ENCODE measurements around the gene UBALD2. TPM values are rescaled to one million over a fixed set of nuclear protein-coding genes. Genes with fewer than 3 reads are reported as not detected.

The UBALD2 gene
- total RNA-seq, 1 experiment from 2014 or later, result 30.3 TPM

- TF ChIP-seq, protein P1, sequence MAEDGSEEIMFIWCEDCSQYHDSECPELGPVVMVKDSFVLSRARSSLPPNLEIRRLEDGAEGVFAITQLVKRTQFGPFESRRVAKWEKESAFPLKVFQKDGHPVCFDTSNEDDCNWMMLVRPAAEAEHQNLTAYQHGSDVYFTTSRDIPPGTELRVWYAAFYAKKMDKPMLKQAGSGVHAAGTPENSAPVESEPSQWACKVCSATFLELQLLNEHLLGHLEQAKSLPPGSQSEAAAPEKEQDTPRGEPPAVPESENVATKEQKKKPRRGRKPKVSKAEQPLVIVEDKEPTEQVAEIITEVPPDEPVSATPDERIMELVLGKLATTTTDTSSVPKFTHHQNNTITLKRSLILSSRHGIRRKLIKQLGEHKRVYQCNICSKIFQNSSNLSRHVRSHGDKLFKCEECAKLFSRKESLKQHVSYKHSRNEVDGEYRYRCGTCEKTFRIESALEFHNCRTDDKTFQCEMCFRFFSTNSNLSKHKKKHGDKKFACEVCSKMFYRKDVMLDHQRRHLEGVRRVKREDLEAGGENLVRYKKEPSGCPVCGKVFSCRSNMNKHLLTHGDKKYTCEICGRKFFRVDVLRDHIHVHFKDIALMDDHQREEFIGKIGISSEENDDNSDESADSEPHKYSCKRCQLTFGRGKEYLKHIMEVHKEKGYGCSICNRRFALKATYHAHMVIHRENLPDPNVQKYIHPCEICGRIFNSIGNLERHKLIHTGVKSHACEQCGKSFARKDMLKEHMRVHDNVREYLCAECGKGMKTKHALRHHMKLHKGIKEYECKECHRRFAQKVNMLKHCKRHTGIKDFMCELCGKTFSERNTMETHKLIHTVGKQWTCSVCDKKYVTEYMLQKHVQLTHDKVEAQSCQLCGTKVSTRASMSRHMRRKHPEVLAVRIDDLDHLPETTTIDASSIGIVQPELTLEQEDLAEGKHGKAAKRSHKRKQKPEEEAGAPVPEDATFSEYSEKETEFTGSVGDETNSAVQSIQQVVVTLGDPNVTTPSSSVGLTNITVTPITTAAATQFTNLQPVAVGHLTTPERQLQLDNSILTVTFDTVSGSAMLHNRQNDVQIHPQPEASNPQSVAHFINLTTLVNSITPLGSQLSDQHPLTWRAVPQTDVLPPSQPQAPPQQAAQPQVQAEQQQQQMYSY (CRISPR knock-in tag; IDR thresholded peaks at IDR 0.05), result no peak
- TF ChIP-seq ZNF317 (CRISPR knock-in tag; IDR thresholded peaks at IDR 0.05; ENCODE audit: borderline replicate concordance, low read depth), result no peak
- TF ChIP-seq TCF7 (CRISPR knock-in tag; IDR thresholded peaks at IDR 0.05; ENCODE audit: low read depth), result no peak
- no peak for TF ChIP-seq EMX1 (CRISPR knock-in tag; IDR thresholded peaks at IDR 0.05)
- TF ChIP-seq, protein P2, sequence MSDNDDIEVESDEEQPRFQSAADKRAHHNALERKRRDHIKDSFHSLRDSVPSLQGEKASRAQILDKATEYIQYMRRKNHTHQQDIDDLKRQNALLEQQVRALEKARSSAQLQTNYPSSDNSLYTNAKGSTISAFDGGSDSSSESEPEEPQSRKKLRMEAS (CRISPR knock-in tag; IDR thresholded peaks at IDR 0.05), result no peak
- TF ChIP-seq NFE2L1 (CRISPR knock-in tag; IDR thresholded peaks at IDR 0.05), result no peak
- TF ChIP-seq, protein P3, sequence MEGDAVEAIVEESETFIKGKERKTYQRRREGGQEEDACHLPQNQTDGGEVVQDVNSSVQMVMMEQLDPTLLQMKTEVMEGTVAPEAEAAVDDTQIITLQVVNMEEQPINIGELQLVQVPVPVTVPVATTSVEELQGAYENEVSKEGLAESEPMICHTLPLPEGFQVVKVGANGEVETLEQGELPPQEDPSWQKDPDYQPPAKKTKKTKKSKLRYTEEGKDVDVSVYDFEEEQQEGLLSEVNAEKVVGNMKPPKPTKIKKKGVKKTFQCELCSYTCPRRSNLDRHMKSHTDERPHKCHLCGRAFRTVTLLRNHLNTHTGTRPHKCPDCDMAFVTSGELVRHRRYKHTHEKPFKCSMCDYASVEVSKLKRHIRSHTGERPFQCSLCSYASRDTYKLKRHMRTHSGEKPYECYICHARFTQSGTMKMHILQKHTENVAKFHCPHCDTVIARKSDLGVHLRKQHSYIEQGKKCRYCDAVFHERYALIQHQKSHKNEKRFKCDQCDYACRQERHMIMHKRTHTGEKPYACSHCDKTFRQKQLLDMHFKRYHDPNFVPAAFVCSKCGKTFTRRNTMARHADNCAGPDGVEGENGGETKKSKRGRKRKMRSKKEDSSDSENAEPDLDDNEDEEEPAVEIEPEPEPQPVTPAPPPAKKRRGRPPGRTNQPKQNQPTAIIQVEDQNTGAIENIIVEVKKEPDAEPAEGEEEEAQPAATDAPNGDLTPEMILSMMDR (IDR thresholded peaks at IDR 0.05), result no peak
- TF ChIP-seq, protein P4, sequence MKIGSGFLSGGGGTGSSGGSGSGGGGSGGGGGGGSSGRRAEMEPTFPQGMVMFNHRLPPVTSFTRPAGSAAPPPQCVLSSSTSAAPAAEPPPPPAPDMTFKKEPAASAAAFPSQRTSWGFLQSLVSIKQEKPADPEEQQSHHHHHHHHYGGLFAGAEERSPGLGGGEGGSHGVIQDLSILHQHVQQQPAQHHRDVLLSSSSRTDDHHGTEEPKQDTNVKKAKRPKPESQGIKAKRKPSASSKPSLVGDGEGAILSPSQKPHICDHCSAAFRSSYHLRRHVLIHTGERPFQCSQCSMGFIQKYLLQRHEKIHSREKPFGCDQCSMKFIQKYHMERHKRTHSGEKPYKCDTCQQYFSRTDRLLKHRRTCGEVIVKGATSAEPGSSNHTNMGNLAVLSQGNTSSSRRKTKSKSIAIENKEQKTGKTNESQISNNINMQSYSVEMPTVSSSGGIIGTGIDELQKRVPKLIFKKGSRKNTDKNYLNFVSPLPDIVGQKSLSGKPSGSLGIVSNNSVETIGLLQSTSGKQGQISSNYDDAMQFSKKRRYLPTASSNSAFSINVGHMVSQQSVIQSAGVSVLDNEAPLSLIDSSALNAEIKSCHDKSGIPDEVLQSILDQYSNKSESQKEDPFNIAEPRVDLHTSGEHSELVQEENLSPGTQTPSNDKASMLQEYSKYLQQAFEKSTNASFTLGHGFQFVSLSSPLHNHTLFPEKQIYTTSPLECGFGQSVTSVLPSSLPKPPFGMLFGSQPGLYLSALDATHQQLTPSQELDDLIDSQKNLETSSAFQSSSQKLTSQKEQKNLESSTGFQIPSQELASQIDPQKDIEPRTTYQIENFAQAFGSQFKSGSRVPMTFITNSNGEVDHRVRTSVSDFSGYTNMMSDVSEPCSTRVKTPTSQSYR (CRISPR knock-in tag; IDR thresholded peaks at IDR 0.05), result no peak
- TF ChIP-seq FOXK1 (CRISPR knock-in tag; IDR thresholded peaks at IDR 0.05), result peak; percentile 96
- no peak for TF ChIP-seq IRF2 (CRISPR knock-in tag; IDR thresholded peaks at IDR 0.05; ENCODE audit: borderline replicate concordance, low read depth)
- TF ChIP-seq FOXP1 (CRISPR knock-in tag; IDR thresholded peaks at IDR 0.05; ENCODE audit: borderline replicate concordance), result no peak
- 0 out of 2 replicates have a peak, but pooled peaks have one; percentile 6 for TF ChIP-seq ESRRA (CRISPR knock-in tag; IDR thresholded peaks at IDR 0.05; ENCODE audit: borderline replicate concordance)
- no peak for TF ChIP-seq PREB (CRISPR knock-in tag; IDR thresholded peaks at IDR 0.05; ENCODE audit: borderline replicate concordance)
- no peak for TF ChIP-seq ZNF512 (CRISPR knock-in tag; IDR thresholded peaks at IDR 0.05; ENCODE audit: borderline replicate concordance)
- no peak for TF ChIP-seq GRHL2 (CRISPR knock-in tag; IDR thresholded peaks at IDR 0.05; ENCODE audit: insufficient replicate concordance, severe bottlenecking)
- TF ChIP-seq GABPB1 (CRISPR knock-in tag; IDR thresholded peaks at IDR 0.05), result peak; percentile 63
- no peak for TF ChIP-seq ZMAT4 (CRISPR knock-in tag; IDR thresholded peaks at IDR 0.05)
- TF ChIP-seq, protein P5, sequence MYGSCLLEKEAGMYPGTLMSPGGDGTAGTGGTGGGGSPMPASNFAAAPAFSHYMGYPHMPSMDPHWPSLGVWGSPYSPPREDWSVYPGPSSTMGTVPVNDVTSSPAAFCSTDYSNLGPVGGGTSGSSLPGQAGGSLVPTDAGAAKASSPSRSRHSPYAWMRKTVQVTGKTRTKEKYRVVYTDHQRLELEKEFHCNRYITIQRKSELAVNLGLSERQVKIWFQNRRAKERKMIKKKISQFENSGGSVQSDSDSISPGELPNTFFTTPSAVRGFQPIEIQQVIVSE (CRISPR knock-in tag; IDR thresholded peaks at IDR 0.05; ENCODE audit: borderline replicate concordance), result no peak
- TF ChIP-seq RORB (CRISPR knock-in tag; IDR thresholded peaks at IDR 0.05), result no peak
- TF ChIP-seq SP1 (CRISPR knock-in tag; conservative IDR thresholded peaks at IDR 0.05), result peak; percentile 81
Observed at GRCh38 chr17:76264755-76265623, at the start of gene UBALD2 (continued).
